ENCODE measurements around the gene PAQR6. TPM values are rescaled to one million over a fixed set of nuclear protein-coding genes. Genes with fewer than 3 reads are reported as not detected.
A peak's percentile ranks its signal among the peaks of the same experiment; 100 is the strongest.

Gene PAQR6
- total RNA-seq, 1 experiment from 2014 or later = 1.7 TPM

DNA sequence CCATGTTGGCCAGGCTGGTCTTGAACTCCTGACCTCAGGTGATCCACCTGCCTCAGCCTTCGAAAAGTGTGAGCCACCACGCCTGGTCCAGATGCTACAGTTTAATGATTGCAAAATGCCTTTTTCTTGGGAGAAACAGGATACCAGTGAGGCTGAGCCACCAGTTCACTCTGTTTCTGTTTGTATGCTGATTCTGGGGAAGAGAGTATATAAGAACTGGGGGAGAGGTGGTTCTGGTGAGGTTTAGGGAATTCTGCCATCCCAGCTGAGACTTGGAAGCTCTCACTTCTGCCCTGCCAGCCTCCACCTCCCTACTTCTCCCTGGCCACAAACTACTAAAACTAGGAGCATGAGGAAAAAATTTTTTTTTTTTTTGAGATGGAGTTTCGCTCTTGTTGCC is 43.2 kb downstream of the PAQR6 start:
- Histone ChIP-seq H3K27ac (no peak overlapping the region), H3K27me3 (no peaks in the 10 kb centered on the region), H3K36me3 (peaks cover 3% of the 10 kb centered on the region; the same call in 1 of the 2 replicates), H3K4me3 (no peak overlapping the region), H3K9me3 (replicated peaks) (no peaks in the 10 kb centered on the region), H3K4me1 (no peaks in the 10 kb centered on the region)
- no peak for DNase-seq

DNA sequence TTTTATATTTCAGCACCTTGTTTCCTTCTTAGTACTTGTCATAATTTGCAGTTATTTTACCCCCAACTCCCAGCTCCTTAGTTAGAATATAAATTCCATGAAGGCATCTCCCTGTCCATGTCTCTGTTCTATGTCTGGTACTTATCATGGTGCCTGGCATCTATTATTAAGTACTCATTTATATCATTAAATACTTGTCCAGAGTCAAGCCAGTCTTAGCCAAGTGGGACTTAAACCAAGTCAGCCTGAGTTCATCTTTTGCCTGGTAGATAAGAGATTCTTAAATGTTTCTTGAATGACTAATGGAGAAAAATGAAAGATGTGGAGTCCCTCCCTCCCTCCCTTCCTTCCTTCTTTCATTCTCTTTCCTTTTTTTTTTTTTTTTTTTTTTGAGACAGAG is 44.5 kb downstream of the PAQR6 start:
- H3K27ac ChIP-seq = no peak overlapping the region
- H3K4me1 ChIP-seq = no peaks in the 10 kb centered on the region
- no peak overlapping the region for H3K4me3 ChIP-seq
- H3K36me3 ChIP-seq = no peaks in the 10 kb centered on the region
- DNase-seq = no peak
- no peaks in the 10 kb centered on the region for H3K9me3 ChIP-seq (replicated peaks)
- no peaks in the 10 kb centered on the region for H3K27me3 ChIP-seq

DNA sequence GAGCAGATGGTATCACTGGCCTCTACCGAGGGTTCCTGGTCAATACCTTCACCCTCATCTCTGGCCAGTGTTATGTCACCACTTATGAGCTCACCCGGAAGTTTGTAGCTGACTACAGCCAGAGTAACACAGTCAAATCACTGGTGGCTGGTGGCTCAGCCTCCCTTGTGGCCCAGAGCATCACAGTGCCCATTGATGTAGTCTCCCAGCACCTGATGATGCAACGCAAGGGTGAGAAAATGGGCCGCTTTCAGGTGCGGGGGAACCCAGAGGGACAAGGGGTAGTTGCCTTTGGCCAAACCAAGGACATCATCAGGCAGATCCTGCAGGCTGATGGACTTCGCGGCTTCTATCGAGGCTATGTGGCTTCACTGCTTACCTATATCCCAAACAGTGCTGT is 47.8 kb downstream of the PAQR6 start:
- H3K4me1 ChIP-seq = peaks cover 3% of the 10 kb centered on the region; the same call in 1 of the 2 replicates
- H3K36me3 ChIP-seq = peaks cover 5% of the 10 kb centered on the region; the same call in 1 of the 2 replicates
- H3K27ac ChIP-seq = no peak overlapping the region
- no peak overlapping the region for H3K4me3 ChIP-seq
- no peaks in the 10 kb centered on the region for H3K9me3 ChIP-seq (replicated peaks)
- DNase-seq = no peak
- H3K27me3 ChIP-seq = no peaks in the 10 kb centered on the region

DNA sequence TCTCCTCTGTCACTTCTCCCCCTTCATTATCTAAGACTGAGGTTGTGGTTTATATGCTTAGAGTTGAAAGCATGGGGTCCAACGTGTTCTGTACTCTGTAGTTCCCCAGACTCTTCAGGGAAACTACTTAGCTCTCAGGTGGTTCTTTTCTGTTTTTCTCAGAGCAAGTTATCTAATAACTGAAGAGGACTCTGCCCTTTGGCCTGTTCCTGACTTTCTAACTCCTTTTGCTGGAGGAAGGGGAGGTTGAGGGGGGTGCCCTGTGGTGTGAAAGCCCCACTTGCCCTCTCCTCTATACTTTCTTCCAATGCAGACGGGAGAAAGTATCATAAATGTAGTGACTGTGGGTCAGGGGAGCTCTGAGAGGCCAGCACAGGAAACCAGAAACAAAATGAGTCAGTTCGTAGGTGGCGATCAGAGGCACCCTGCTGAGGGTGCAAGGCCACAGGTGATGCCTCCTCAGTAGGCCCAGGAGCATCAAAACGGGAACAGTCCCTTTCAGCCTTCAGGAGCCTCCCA is 49.0 kb downstream of the PAQR6 start:
- H3K36me3 ChIP-seq = peaks cover 5% of the 10 kb centered on the region; the same call in 1 of the 2 replicates

DNA sequence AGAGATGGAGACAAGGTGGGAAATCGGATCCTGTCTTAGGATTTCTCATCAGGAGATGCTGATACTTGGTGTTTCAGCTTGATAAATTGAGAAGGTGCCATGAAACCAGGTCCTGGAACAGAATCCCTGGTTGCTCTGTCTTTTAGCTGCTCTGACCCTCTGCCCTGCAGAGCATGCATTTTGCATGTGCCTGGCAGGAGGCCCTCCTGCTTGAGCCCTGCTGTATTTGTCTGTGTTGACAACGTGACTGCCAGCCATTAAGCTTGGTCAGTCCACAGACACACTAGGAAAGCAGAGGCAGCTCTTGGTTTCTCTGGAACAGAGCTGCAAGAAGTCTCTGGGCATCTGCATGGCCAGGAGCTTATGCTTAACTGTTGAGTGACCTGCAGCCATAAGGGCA is 51.4 kb downstream of the PAQR6 start:
- no peak for DNase-seq
- Histone ChIP-seq H3K9me3 (replicated peaks) (no peaks in the 10 kb centered on the region), H3K27ac (no peak overlapping the region), H3K36me3 (peaks cover 5% of the 10 kb centered on the region; the same call in 1 of the 2 replicates), H3K27me3 (no peaks in the 10 kb centered on the region), H3K4me1 (peaks cover 8% of the 10 kb centered on the region; the same call in 1 of the 2 replicates), H3K4me3 (no peak overlapping the region)

More for the DNA sequence above, 49.0 kb downstream of the PAQR6 start:
- Histone ChIP-seq H3K27ac (no peak overlapping the region), H3K4me3 (no peak overlapping the region), H3K27me3 (no peaks in the 10 kb centered on the region), H3K9me3 (replicated peaks) (no peaks in the 10 kb centered on the region), H3K4me1 (peaks cover 6% of the 10 kb centered on the region; the same call in 1 of the 2 replicates)
- DNase-seq = no peak

DNA sequence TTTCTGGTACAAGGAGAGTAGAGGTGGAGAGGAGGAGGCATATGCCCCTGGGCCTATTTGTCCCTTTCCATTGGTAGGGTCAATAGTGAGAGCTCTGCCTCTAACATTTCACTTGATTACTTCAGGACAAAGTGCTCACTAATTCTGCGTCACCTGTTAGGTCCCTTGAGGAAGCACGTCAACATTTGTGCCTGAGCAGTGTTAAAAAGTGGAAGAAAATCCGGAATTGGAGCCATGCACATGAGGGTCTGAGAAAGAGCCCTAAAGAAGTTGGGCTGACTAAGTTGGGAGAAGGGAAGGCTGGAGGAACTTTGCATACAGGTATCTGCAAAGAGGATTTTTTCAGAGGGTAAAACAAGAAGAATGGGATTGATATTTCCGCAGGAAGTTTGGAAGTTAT is 52.0 kb downstream of the PAQR6 start:
- peaks cover 8% of the 10 kb centered on the region; the same call in 1 of the 2 replicates for H3K4me1 ChIP-seq
- H3K4me3 ChIP-seq = no peak overlapping the region
- H3K27me3 ChIP-seq = no peaks in the 10 kb centered on the region
- no peak overlapping the region for H3K27ac ChIP-seq
- H3K36me3 ChIP-seq = peaks cover 5% of the 10 kb centered on the region; the same call in 1 of the 2 replicates
- no peaks in the 10 kb centered on the region for H3K9me3 ChIP-seq (replicated peaks)
- peak in 1 of 2 experiments; percentile 12 for DNase-seq

DNA sequence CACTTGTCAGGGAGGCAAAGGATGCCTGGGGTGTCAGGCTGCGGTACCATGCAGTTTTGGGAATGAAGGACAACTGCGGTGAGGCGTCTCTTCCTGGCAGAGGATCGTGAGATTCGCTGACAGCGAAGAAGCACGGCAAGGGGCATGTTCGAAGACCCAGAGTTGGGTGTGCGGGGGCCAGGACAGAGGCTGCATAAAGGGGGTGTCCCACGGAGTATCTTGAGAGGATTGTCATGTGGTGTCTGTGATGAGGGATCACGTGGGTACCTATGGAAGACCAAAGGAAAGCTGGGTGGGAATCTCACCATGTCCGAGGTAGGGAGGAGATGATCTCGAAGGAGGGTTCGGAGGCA is 53.6 kb downstream of the PAQR6 start:
- Histone ChIP-seq H3K9me3 (replicated peaks) (no peaks in the 10 kb centered on the region), H3K4me3 (peak overlapping the region; percentile 77), H3K27me3 (no peaks in the 10 kb centered on the region), H3K27ac (no peak overlapping the region), H3K4me1 (peaks cover 8% of the 10 kb centered on the region; the same call in 1 of the 2 replicates), H3K36me3 (peaks cover 5% of the 10 kb centered on the region; the same call in 1 of the 2 replicates)
- DNase-seq = peak in 1 of 2 experiments; percentile 22

DNA sequence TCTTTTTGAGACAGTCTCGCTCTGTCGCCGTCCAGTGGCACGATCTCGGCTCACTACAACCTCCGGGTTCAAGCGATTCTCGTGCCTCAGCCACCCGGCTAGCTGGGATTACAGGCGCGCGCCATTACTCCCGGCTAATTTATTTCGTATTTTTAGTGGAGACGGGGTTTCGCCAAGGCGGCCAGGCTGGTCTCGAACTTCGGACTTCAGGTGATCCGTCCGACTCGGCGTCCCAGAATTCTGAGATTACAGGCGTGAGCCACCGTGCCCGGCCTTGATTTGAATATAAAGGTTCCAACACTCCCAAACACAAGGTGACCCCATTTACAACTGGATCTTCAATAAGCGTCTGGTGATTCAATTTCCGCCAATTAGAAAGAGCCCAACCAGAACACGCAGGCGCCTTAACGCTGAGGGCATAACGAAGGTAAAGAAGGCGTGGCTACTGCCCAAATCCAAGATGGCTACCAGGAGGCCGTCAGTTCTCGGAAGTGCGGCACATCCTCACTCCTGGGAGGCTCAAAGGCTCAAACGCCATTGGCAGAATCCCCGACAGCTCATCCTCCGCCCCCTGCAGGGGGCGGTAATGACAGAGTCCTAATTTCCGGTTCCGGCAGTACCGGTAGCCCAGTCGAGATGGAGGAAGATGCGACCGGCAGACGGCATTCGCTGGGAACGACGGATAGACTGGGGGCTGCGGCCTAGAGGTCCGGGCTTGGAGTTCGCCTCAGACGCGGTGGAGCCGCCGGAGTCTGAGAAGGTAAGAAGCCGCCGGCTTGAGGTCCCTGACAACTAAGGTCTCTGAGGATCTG is 54.2 kb downstream of the PAQR6 start, which contains the start of gene SLC25A44:
TSS of gene SLC25A44 (plus strand) at position 617 of the 812 bp plus-strand sequence. CDS start 5,744 bp downstream, outside the sequence.
- no peaks in the 10 kb centered on the region for H3K9me3 ChIP-seq (replicated peaks)

More for the DNA sequence above, 54.2 kb downstream of the PAQR6 start, which contains the start of gene SLC25A44:
- DNase-seq = peak; percentile 96 to 98
- Histone ChIP-seq H3K27me3 (no peaks in the 10 kb centered on the region), H3K27ac (peak within 1 kb of the TSS; percentile 73), H3K4me3 (peak within 1 kb of the TSS; percentile 77), H3K4me1 (peaks cover 8% of the 10 kb centered on the region; the same call in 1 of the 2 replicates), H3K36me3 (peaks cover 5% of the 10 kb centered on the region; the same call in 1 of the 2 replicates)

Other genes starting within 250 kb of the PAQR6 start
- gene SSR2, start 227.1 kb downstream of the PAQR6 start, total RNA-seq (2014; rRNA removed; shearing (Covaris generic)) = 170 and 183 TPM in 2 replicates
- gene UBQLN4, start 194.3 kb downstream of the PAQR6 start, total RNA-seq (2014; rRNA removed; shearing (Covaris generic)) = 34.4 and 36.5 TPM in 2 replicates
- gene LAMTOR2, start 193.3 kb downstream of the PAQR6 start, total RNA-seq (2014; rRNA removed; shearing (Covaris generic)) = 24.8 and 33.3 TPM in 2 replicates
- not detected in 2 replicates for gene RAB25, start 186.9 kb downstream of the PAQR6 start, total RNA-seq (2014; rRNA removed; shearing (Covaris generic))
- 21.8 and 22.3 TPM in 2 replicates for gene MEX3A, start 165.6 kb downstream of the PAQR6 start, total RNA-seq (2014; rRNA removed; shearing (Covaris generic))
- 113 and 114 TPM in 2 replicates for gene LMNA, start 133.3 kb downstream of the PAQR6 start, total RNA-seq (2014; rRNA removed; shearing (Covaris generic))
- gene SEMA4A, start 94.5 kb downstream of the PAQR6 start, total RNA-seq (2014; rRNA removed; shearing (Covaris generic)) = 1.2 and 2.1 TPM in 2 replicates
- gene SLC25A44, start 54.0 kb downstream of the PAQR6 start, total RNA-seq (2014; rRNA removed; shearing (Covaris generic)) = 12.3 and 12.9 TPM in 2 replicates
- gene PMF1, start 35.0 kb downstream of the PAQR6 start, total RNA-seq (2014; rRNA removed; shearing (Covaris generic)) = 59.7 and 63.5 TPM in 2 replicates
- 0.18 and 0.38 TPM in 2 replicates for gene BGLAP, start 5.9 kb downstream of the PAQR6 start, total RNA-seq (2014; rRNA removed; shearing (Covaris generic))
- gene SMG5, start 34.8 kb upstream of the PAQR6 start, total RNA-seq (2014; rRNA removed; shearing (Covaris generic)) = 70.3 and 74.2 TPM in 2 replicates
- gene TMEM79, start 36.3 kb upstream of the PAQR6 start, total RNA-seq (2014; rRNA removed; shearing (Covaris generic)) = 2.6 and 2.7 TPM in 2 replicates
- gene GLMP, start 47.6 kb upstream of the PAQR6 start, total RNA-seq (2014; rRNA removed; shearing (Covaris generic)) = 4.7 and 6.1 TPM in 2 replicates
- 0.63 TPM in 1 of 2 replicates, not detected in the other for gene VHLL, start 51.3 kb upstream of the PAQR6 start, total RNA-seq (2014; rRNA removed; shearing (Covaris generic))
- 313 and 324 TPM in 2 replicates for gene CCT3, start 90.2 kb upstream of the PAQR6 start, total RNA-seq (2014; rRNA removed; shearing (Covaris generic))
- gene TSACC, start 90.5 kb upstream of the PAQR6 start, total RNA-seq (2014; rRNA removed; shearing (Covaris generic)) = 0.36 TPM in 1 of 2 replicates, not detected in the other
- gene RHBG, start 121.2 kb upstream of the PAQR6 start, total RNA-seq (2014; rRNA removed; shearing (Covaris generic)) = not detected in 2 replicates